Tibial nerve (tissue), 4 donors: ENCODE measurements around the gene CLDN9.

Source experiments
- CTCF ChIP-seq, 5 experiments: fragments of 200-600 bp in 3 of 5; fragments of 450-650 bp in 2 of 5; sonication (generic) in 3 of 5; IDR thresholded peaks; one replicate each; pipeline ENCODE4 v1.5.1; 2016 to 2019; ENCODE audit warnings: antibody characterized with exemption in 5 of 5, mild to moderate bottlenecking in 3 of 5, moderate library complexity in 2 of 5
- EP300 ChIP-seq, 2 donors: sonication (generic); formaldehyde crosslinking; IDR thresholded peaks; one replicate each; pipeline ENCODE4 v1.6.1; 2017; ENCODE audit warnings: antibody characterized with exemption in 2 of 2, mild to moderate bottlenecking in 1 of 2
- POLR2A ChIP-seq, 2 donors: fragments of 450-650 bp; IDR thresholded peaks; one replicate each; pipeline ENCODE4 v1.6.1; 2017; ENCODE audit warnings: antibody characterized with exemption in 2 of 2, mild to moderate bottlenecking in 2 of 2, moderate library complexity in 2 of 2

DNA sequence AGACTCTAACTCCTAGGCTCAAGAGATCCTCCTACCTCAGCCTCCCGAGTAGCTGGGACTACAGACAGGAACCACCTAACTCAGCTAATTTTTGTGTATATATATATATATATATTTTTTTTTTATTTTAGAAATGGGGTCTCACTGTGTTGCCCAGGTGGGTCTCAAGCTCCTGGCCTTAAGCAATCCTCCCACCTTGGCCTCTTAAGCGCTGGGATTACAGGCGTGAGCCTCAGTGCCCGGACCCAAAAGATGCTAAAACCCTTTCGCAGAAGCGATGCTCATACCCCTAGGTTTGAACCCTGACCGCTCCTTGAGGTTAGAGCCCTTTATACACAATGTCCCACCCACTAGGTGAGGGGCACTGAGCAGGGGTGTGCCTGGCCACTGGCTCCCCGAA is 2.2 kb upstream of the CLDN9 start:
- TF ChIP-seq CTCF (IDR thresholded peaks at IDR 0.05) (no peak), POLR2A (IDR thresholded peaks at IDR 0.05) (no peak), EP300 (IDR thresholded peaks at IDR 0.05) (no peak)
